ENCODE measurements around the gene GIMAP1.
"Not testable (repeated sequence)": the region's sequence is repeated elsewhere in the genome, so short reads cannot be mapped to it uniquely, and the experiment has no call there.

Gene GIMAP1

GRCh38 chr7:150716368-150716767 lies at the start of gene GIMAP1:
Gene GIMAP1, plus strand, starts transcription at chr7:150716613. Its CDS starts 2,435 bp downstream, at chr7:150719048.
- peak; percentile 72 to 74 for DNase-seq

GRCh38 chr7:150668472-150668911 lies 47.9 kb upstream of the GIMAP1 start:
- peak; percentile 66 to 74 for DNase-seq

- no peak for DNase-seq
Observed at GRCh38 chr7:150668977-150669376, 47.4 kb upstream of the GIMAP1 start.

GRCh38 chr7:150671798-150672585 lies 44.4 kb upstream of the GIMAP1 start:
- DNase-seq: not testable (repeated sequence)

- DNase-seq: no peak
Observed at GRCh38 chr7:150675714-150676113, 40.7 kb upstream of the GIMAP1 start.

- DNase-seq: not testable (repeated sequence)
Observed at GRCh38 chr7:150676276-150676675, 40.1 kb upstream of the GIMAP1 start.

- not testable (repeated sequence) for DNase-seq
Observed at GRCh38 chr7:150676854-150677253, 39.6 kb upstream of the GIMAP1 start.

- DNase-seq: peak; percentile 63 to 69
Observed at GRCh38 chr7:150678601-150679000, 37.8 kb upstream of the GIMAP1 start.

- DNase-seq: not testable (repeated sequence)
Observed at GRCh38 chr7:150680364-150680763, 36.0 kb upstream of the GIMAP1 start.

GRCh38 chr7:150685219-150686029 lies 31.0 kb upstream of the GIMAP1 start, which contains the start of gene GIMAP2:
Gene GIMAP2, plus strand, starts transcription at chr7:150685706. Its CDS starts 1,354 bp downstream, at chr7:150687060.
- DNase-seq: peak; percentile 52 to 53

- peak; percentile 45 to 50 for DNase-seq
Observed at GRCh38 chr7:150686030-150686631, 30.3 kb upstream of the GIMAP1 start.

- no peak for DNase-seq
Observed at GRCh38 chr7:150688630-150689029, 27.8 kb upstream of the GIMAP1 start.

GRCh38 chr7:150695654-150696053 lies 20.8 kb upstream of the GIMAP1 start:
- DNase-seq: no peak

- DNase-seq: no peak
Observed at GRCh38 chr7:150703209-150703608, 13.2 kb upstream of the GIMAP1 start.

- DNase-seq: peak; percentile 60 to 62
Observed at GRCh38 chr7:150715293-150715692, 1.1 kb upstream of the GIMAP1 start.

- DNase-seq: no peak
Observed at GRCh38 chr7:150715738-150716137, 675 bp upstream of the GIMAP1 start.

GRCh38 chr7:150716939-150717338 lies 526 bp downstream of the GIMAP1 start:
- peak in 1 of 2 experiments; percentile 19 for DNase-seq

GRCh38 chr7:150717814-150718420 lies 1.5 kb downstream of the GIMAP1 start:
- peak in 1 of 2 experiments; percentile 31 for DNase-seq

- peak in 1 of 2 experiments; percentile 13 for DNase-seq
Observed at GRCh38 chr7:150719436-150719835, 3.0 kb downstream of the GIMAP1 start.

GRCh38 chr7:150719960-150720891 lies 3.8 kb downstream of the GIMAP1 start:
- DNase-seq: peak in 1 of 2 experiments; percentile 15

GRCh38 chr7:150721970-150722373 lies 5.6 kb downstream of the GIMAP1 start:
- DNase-seq: no peak
